Activated CD4-positive, alpha-beta T cell treated with anti-CD3 and anti-CD28 coated beads, Interleukin-2, amount 50 U/mL, for 24 hours (primary cell): Measurements from ENCODE around the gene ANKRD13D.
"Not testable (repeated sequence)": the region's sequence is repeated elsewhere in the genome, so short reads cannot be mapped to it uniquely, and the experiment has no call there.

Source experiments
- DNase-seq, 2 donors: peaks; one replicate each; pipeline ENCODE4 v3.0.0-alpha.2; 2020; ENCODE audit warnings: low read depth in 1 of 2, low spot score in 1 of 2

ANKRD13D gene

GRCh38 chr11:67317205-67317887 is 28.2 kb downstream of the ANKRD13D start:
- peak; percentile 98 to 100 for DNase-seq

- DNase-seq: no peak
Observed at GRCh38 chr11:67317888-67318555, 28.9 kb downstream of the ANKRD13D start.

GRCh38 chr11:67318876-67319275 is 29.8 kb downstream of the ANKRD13D start:
- DNase-seq: not testable (repeated sequence)

GRCh38 chr11:67320011-67320410 is 30.9 kb downstream of the ANKRD13D start:
- DNase-seq: no peak

GRCh38 chr11:67320691-67321090 is 31.6 kb downstream of the ANKRD13D start:
- DNase-seq: no peak

- no peak for DNase-seq
Observed at GRCh38 chr11:67321313-67321871, 32.3 kb downstream of the ANKRD13D start.

GRCh38 chr11:67322049-67322448 is 32.9 kb downstream of the ANKRD13D start:
- no peak for DNase-seq

- DNase-seq: no peak
Observed at GRCh38 chr11:67323526-67323925, 34.4 kb downstream of the ANKRD13D start.

GRCh38 chr11:67332081-67332691 is 43.1 kb downstream of the ANKRD13D start:
- no peak for DNase-seq

- no peak for DNase-seq
Observed at GRCh38 chr11:67337257-67337656, 48.2 kb downstream of the ANKRD13D start.

- DNase-seq: no peak
Observed at GRCh38 chr11:67344264-67344663, 55.2 kb downstream of the ANKRD13D start.

GRCh38 chr11:67345247-67345919 is 56.3 kb downstream of the ANKRD13D start:
- no peak for DNase-seq

GRCh38 chr11:67345920-67346819 is 57.1 kb downstream of the ANKRD13D start:
- DNase-seq: no peak

- no peak for DNase-seq
Observed at GRCh38 chr11:67347964-67348749, 59.1 kb downstream of the ANKRD13D start.

GRCh38 chr11:67349036-67349435 is 59.9 kb downstream of the ANKRD13D start:
- DNase-seq: no peak

- DNase-seq: no peak
Observed at GRCh38 chr11:67349457-67349856, 60.4 kb downstream of the ANKRD13D start.

GRCh38 chr11:67349928-67350465 is 60.9 kb downstream of the ANKRD13D start:
- DNase-seq: no peak

GRCh38 chr11:67351275-67352005 is 62.3 kb downstream of the ANKRD13D start:
- DNase-seq: peak in 1 of 2 donors; percentile 41
